K562 (cell line): Measurements from ENCODE around the gene MRPL11. TPM values are rescaled to one million over a fixed set of nuclear protein-coding genes. Genes with fewer than 3 reads are reported as not detected.

ENCODE experiments used
- XRCC5 ChIP-seq: fragments of 200-400 bp; formaldehyde crosslinking; IDR thresholded peaks from 2 replicates; pipeline ENCODE4 v1.6.1; 2017; ENCODE audit warnings: low read depth, mild to moderate bottlenecking, low read length
- ZNF76 ChIP-seq: fragments of 250-450 bp; sonication (Bioruptor Pico); IDR thresholded peaks from 2 replicates; pipeline ENCODE4 v1.4.0; 2020; ENCODE audit warnings: mild to moderate bottlenecking, moderate library complexity, borderline replicate concordance
- polyA plus RNA-seq, 8 experiments: library from polyadenylated mRNA; depleted of rRNA in 4 of 8; stranded (reverse) in 5 of 8; unstranded in 3 of 8; fragments of >200 nt; fragmentation: Nextera tagmentation in 2 of 8; fragmentation: Illumina TruSeq in 1 of 8; extraction: Ambion mirVana in 2 of 8; extraction: Trizol in 1 of 8; gene quantifications; 2 replicates each; pipeline versions ENCODE4 v1.2.1 to v1.2.3, GENCODE V29; 2011 to 2014; ENCODE audit warnings: inconsistent platforms in 1 of 8, missing spikeins in 1 of 8
- total RNA-seq, 7 experiments: library from RNA; depleted of rRNA in 6 of 7; stranded (reverse); fragments of >200 nt in 6 of 7; fragmentation: Illumina TruSeq in 2 of 7; extraction: Trizol in 2 of 7; gene quantifications; 2 replicates each; pipeline versions ENCODE4 v1.2.1 to v1.2.3, GENCODE V29; 2011 to 2021; ENCODE audit warnings: low replicate concordance in 1 of 7
- TF ChIP-seq, protein P1 (sequence below): fragments of 450-650 bp; IDR thresholded peaks from 2 replicates; pipeline ENCODE4 v1.6.1; 2016; ENCODE audit warnings: mild to moderate bottlenecking, moderate library complexity

MRPL11 gene
- total and polyA plus RNA-seq, 9 of the 15 experiments (the other 6 are each of a cell fraction or from before 2014, with no cell fraction given), result 33.0 to 173 (median 91.9) TPM

DNA sequence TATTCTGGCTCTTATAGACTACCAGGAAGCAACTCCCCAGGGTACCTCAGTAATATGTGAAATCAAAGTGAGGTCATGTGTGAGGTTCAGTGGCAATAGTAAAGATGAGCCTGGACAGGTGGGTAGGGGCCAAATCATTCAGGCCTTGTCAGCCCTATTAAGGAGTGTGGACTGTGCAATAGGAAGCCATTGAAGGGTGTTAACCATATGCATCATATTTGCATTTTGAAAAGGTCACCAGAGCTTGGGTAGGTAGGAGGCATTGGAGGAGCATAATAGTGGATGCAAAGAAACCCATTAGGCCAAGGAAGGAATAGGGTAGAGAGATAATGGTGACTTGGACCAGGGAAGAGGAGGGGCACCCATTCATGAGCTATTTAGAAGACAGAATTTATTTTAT is 8.4 kb upstream of the MRPL11 start (continued):
- TF ChIP-seq ZNF76 (CRISPR knock-in tag), result no peak
- TF ChIP-seq, protein P1, sequence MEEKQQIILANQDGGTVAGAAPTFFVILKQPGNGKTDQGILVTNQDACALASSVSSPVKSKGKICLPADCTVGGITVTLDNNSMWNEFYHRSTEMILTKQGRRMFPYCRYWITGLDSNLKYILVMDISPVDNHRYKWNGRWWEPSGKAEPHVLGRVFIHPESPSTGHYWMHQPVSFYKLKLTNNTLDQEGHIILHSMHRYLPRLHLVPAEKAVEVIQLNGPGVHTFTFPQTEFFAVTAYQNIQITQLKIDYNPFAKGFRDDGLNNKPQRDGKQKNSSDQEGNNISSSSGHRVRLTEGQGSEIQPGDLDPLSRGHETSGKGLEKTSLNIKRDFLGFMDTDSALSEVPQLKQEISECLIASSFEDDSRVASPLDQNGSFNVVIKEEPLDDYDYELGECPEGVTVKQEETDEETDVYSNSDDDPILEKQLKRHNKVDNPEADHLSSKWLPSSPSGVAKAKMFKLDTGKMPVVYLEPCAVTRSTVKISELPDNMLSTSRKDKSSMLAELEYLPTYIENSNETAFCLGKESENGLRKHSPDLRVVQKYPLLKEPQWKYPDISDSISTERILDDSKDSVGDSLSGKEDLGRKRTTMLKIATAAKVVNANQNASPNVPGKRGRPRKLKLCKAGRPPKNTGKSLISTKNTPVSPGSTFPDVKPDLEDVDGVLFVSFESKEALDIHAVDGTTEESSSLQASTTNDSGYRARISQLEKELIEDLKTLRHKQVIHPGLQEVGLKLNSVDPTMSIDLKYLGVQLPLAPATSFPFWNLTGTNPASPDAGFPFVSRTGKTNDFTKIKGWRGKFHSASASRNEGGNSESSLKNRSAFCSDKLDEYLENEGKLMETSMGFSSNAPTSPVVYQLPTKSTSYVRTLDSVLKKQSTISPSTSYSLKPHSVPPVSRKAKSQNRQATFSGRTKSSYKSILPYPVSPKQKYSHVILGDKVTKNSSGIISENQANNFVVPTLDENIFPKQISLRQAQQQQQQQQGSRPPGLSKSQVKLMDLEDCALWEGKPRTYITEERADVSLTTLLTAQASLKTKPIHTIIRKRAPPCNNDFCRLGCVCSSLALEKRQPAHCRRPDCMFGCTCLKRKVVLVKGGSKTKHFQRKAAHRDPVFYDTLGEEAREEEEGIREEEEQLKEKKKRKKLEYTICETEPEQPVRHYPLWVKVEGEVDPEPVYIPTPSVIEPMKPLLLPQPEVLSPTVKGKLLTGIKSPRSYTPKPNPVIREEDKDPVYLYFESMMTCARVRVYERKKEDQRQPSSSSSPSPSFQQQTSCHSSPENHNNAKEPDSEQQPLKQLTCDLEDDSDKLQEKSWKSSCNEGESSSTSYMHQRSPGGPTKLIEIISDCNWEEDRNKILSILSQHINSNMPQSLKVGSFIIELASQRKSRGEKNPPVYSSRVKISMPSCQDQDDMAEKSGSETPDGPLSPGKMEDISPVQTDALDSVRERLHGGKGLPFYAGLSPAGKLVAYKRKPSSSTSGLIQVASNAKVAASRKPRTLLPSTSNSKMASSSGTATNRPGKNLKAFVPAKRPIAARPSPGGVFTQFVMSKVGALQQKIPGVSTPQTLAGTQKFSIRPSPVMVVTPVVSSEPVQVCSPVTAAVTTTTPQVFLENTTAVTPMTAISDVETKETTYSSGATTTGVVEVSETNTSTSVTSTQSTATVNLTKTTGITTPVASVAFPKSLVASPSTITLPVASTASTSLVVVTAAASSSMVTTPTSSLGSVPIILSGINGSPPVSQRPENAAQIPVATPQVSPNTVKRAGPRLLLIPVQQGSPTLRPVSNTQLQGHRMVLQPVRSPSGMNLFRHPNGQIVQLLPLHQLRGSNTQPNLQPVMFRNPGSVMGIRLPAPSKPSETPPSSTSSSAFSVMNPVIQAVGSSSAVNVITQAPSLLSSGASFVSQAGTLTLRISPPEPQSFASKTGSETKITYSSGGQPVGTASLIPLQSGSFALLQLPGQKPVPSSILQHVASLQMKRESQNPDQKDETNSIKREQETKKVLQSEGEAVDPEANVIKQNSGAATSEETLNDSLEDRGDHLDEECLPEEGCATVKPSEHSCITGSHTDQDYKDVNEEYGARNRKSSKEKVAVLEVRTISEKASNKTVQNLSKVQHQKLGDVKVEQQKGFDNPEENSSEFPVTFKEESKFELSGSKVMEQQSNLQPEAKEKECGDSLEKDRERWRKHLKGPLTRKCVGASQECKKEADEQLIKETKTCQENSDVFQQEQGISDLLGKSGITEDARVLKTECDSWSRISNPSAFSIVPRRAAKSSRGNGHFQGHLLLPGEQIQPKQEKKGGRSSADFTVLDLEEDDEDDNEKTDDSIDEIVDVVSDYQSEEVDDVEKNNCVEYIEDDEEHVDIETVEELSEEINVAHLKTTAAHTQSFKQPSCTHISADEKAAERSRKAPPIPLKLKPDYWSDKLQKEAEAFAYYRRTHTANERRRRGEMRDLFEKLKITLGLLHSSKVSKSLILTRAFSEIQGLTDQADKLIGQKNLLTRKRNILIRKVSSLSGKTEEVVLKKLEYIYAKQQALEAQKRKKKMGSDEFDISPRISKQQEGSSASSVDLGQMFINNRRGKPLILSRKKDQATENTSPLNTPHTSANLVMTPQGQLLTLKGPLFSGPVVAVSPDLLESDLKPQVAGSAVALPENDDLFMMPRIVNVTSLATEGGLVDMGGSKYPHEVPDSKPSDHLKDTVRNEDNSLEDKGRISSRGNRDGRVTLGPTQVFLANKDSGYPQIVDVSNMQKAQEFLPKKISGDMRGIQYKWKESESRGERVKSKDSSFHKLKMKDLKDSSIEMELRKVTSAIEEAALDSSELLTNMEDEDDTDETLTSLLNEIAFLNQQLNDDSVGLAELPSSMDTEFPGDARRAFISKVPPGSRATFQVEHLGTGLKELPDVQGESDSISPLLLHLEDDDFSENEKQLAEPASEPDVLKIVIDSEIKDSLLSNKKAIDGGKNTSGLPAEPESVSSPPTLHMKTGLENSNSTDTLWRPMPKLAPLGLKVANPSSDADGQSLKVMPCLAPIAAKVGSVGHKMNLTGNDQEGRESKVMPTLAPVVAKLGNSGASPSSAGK, result no peak
- TF ChIP-seq XRCC5, result no peak
- TF ChIP-seq, all 486 proteins: peak for 0
